ENCODE measurements around the gene POLR2C.
"Not testable (repeated sequence)": the region's sequence is repeated elsewhere in the genome, so short reads cannot be mapped to it uniquely, and the experiment has no call there.

The POLR2C gene

GRCh38 chr16:57485091-57485915 lies 22.8 kb downstream of the POLR2C start:
- Histone ChIP-seq H3K4me3 (ENCODE audit: low read depth in 1 of 2, low read length in 2 of 2) (peak overlapping the region; percentile 75 to 80), H3K9ac (ENCODE audit: low read depth in 1 of 2, low read length in 2 of 2) (peak overlapping the region; percentile 60 to 80), H3K36me3 (ENCODE audit: control insufficient read depth in 1 of 2, insufficient read depth in 2 of 2, low read length in 2 of 2) (no peaks in the 10 kb centered on the region), H3K9me3 (ENCODE audit: control insufficient read depth in 1 of 2, low read length in 2 of 2) (no peaks in the 10 kb centered on the region), H3K27me3 (ENCODE audit: control insufficient read depth in 1 of 2, insufficient read depth in 2 of 2, low read length in 2 of 2) (no peaks in the 10 kb centered on the region), H3K4me1 (ENCODE audit: control insufficient read depth in 1 of 2, insufficient read depth in 2 of 2, low read length in 2 of 2) (peaks cover 32 to 35% of the 10 kb centered on the region in 2 donors), H3K27ac (ENCODE audit: low read depth, low read length) (no peak overlapping the region)

- peak within 1 kb of the TSS; percentile 49 for H3K27ac ChIP-seq (ENCODE audit: low read depth, low read length)
- H3K9me3 ChIP-seq (ENCODE audit: control insufficient read depth in 1 of 2, low read length in 2 of 2): no peaks in the 10 kb centered on the region
- H3K36me3 ChIP-seq (ENCODE audit: control insufficient read depth in 1 of 2, insufficient read depth in 2 of 2, low read length in 2 of 2): no peaks in the 10 kb centered on the region
- no peaks in the 10 kb centered on the region for H3K27me3 ChIP-seq (ENCODE audit: control insufficient read depth in 1 of 2, insufficient read depth in 2 of 2, low read length in 2 of 2)
- peak within 1 kb of the TSS; percentile 75 to 80 for H3K4me3 ChIP-seq (ENCODE audit: low read depth in 1 of 2, low read length in 2 of 2)
- peaks cover 23 to 28% of the 10 kb centered on the region in 2 donors for H3K4me1 ChIP-seq (ENCODE audit: control insufficient read depth in 1 of 2, insufficient read depth in 2 of 2, low read length in 2 of 2)
- H3K9ac ChIP-seq (ENCODE audit: low read depth in 1 of 2, low read length in 2 of 2): peak within 1 kb of the TSS; percentile 60 to 80
These were observed 23.7 kb downstream of the POLR2C start, which contains the start of gene DOK4 for GRCh38 chr16:57485916-57486857. TSS of gene DOK4 (minus strand) at chr16:57486493. CDS start at chr16:57479507, 6,986 bp downstream.

- H3K9me3 ChIP-seq (ENCODE audit: control insufficient read depth in 1 of 2, low read length in 2 of 2): no peaks in the 10 kb centered on the region
- no peak overlapping the region for H3K9ac ChIP-seq (ENCODE audit: low read depth in 1 of 2, low read length in 2 of 2)
- no peak overlapping the region for H3K27ac ChIP-seq (ENCODE audit: low read depth, low read length)
- H3K36me3 ChIP-seq (ENCODE audit: control insufficient read depth in 1 of 2, insufficient read depth in 2 of 2, low read length in 2 of 2): no peaks in the 10 kb centered on the region
- peak overlapping the region; percentile 34 to 50 for H3K4me3 ChIP-seq (ENCODE audit: low read depth in 1 of 2, low read length in 2 of 2)
- peaks cover 20 to 28% of the 10 kb centered on the region in 2 donors for H3K4me1 ChIP-seq (ENCODE audit: control insufficient read depth in 1 of 2, insufficient read depth in 2 of 2, low read length in 2 of 2)
- H3K27me3 ChIP-seq (ENCODE audit: control insufficient read depth in 1 of 2, insufficient read depth in 2 of 2, low read length in 2 of 2): no peaks in the 10 kb centered on the region
These were observed 24.7 kb downstream of the POLR2C start for GRCh38 chr16:57486858-57487834.

- no peak overlapping the region for H3K9ac ChIP-seq (ENCODE audit: low read depth in 1 of 2, low read length in 2 of 2)
- H3K4me3 ChIP-seq (ENCODE audit: low read depth in 1 of 2, low read length in 2 of 2): no peak overlapping the region
- H3K4me1 ChIP-seq (ENCODE audit: control insufficient read depth in 1 of 2, insufficient read depth in 2 of 2, low read length in 2 of 2): peaks cover 14 to 22% of the 10 kb centered on the region in 2 donors
- H3K36me3 ChIP-seq (ENCODE audit: control insufficient read depth in 1 of 2, insufficient read depth in 2 of 2, low read length in 2 of 2): no peaks in the 10 kb centered on the region
- no peak overlapping the region for H3K27ac ChIP-seq (ENCODE audit: low read depth, low read length)
- no peaks in the 10 kb centered on the region for H3K9me3 ChIP-seq (ENCODE audit: control insufficient read depth in 1 of 2, low read length in 2 of 2)
- no peaks in the 10 kb centered on the region for H3K27me3 ChIP-seq (ENCODE audit: control insufficient read depth in 1 of 2, insufficient read depth in 2 of 2, low read length in 2 of 2)
These were observed 26.8 kb downstream of the POLR2C start for GRCh38 chr16:57489229-57489628.

- H3K9me3 ChIP-seq (ENCODE audit: control insufficient read depth in 1 of 2, low read length in 2 of 2): no peaks in the 10 kb centered on the region
- no peak overlapping the region for H3K4me3 ChIP-seq (ENCODE audit: low read depth in 1 of 2, low read length in 2 of 2)
- H3K36me3 ChIP-seq (ENCODE audit: control insufficient read depth in 1 of 2, insufficient read depth in 2 of 2, low read length in 2 of 2): no peaks in the 10 kb centered on the region
- H3K9ac ChIP-seq (ENCODE audit: low read depth in 1 of 2, low read length in 2 of 2): no peak overlapping the region
- H3K4me1 ChIP-seq (ENCODE audit: control insufficient read depth in 1 of 2, insufficient read depth in 2 of 2, low read length in 2 of 2): no peaks in the 10 kb centered on the region
- H3K27me3 ChIP-seq (ENCODE audit: control insufficient read depth in 1 of 2, insufficient read depth in 2 of 2, low read length in 2 of 2): no peaks in the 10 kb centered on the region
- no peak overlapping the region for H3K27ac ChIP-seq (ENCODE audit: low read depth, low read length)
These were observed 31.3 kb downstream of the POLR2C start for GRCh38 chr16:57493767-57494166.

GRCh38 chr16:57497121-57497520 lies 34.6 kb downstream of the POLR2C start:
- Histone ChIP-seq H3K27me3 (ENCODE audit: control insufficient read depth in 1 of 2, insufficient read depth in 2 of 2, low read length in 2 of 2) (no peaks in the 10 kb centered on the region), H3K9me3 (ENCODE audit: control insufficient read depth in 1 of 2, low read length in 2 of 2) (no peaks in the 10 kb centered on the region), H3K4me3 (ENCODE audit: low read depth in 1 of 2, low read length in 2 of 2) (no peak overlapping the region), H3K9ac (ENCODE audit: low read depth in 1 of 2, low read length in 2 of 2) (no peak overlapping the region), H3K27ac (ENCODE audit: low read depth, low read length) (no peak overlapping the region), H3K36me3 (ENCODE audit: control insufficient read depth in 1 of 2, insufficient read depth in 2 of 2, low read length in 2 of 2) (no peaks in the 10 kb centered on the region), H3K4me1 (ENCODE audit: control insufficient read depth in 1 of 2, insufficient read depth in 2 of 2, low read length in 2 of 2) (no peaks in the 10 kb centered on the region)

GRCh38 chr16:57498031-57498430 lies 35.6 kb downstream of the POLR2C start:
- no peaks in the 10 kb centered on the region for H3K27me3 ChIP-seq (ENCODE audit: control insufficient read depth in 1 of 2, insufficient read depth in 2 of 2, low read length in 2 of 2)
- H3K27ac ChIP-seq (ENCODE audit: low read depth, low read length): no peak overlapping the region
- H3K4me3 ChIP-seq (ENCODE audit: low read depth in 1 of 2, low read length in 2 of 2): no peak overlapping the region
- H3K9me3 ChIP-seq (ENCODE audit: control insufficient read depth in 1 of 2, low read length in 2 of 2): no peaks in the 10 kb centered on the region
- H3K36me3 ChIP-seq (ENCODE audit: control insufficient read depth in 1 of 2, insufficient read depth in 2 of 2, low read length in 2 of 2): no peaks in the 10 kb centered on the region
- no peak overlapping the region for H3K9ac ChIP-seq (ENCODE audit: low read depth in 1 of 2, low read length in 2 of 2)
- H3K4me1 ChIP-seq (ENCODE audit: control insufficient read depth in 1 of 2, insufficient read depth in 2 of 2, low read length in 2 of 2): no peaks in the 10 kb centered on the region

- H3K36me3 ChIP-seq (ENCODE audit: control insufficient read depth in 1 of 2, insufficient read depth in 2 of 2, low read length in 2 of 2); H3K9ac ChIP-seq (ENCODE audit: low read depth in 1 of 2, low read length in 2 of 2); H3K9me3 ChIP-seq (ENCODE audit: control insufficient read depth in 1 of 2, low read length in 2 of 2); H3K27me3 ChIP-seq (ENCODE audit: control insufficient read depth in 1 of 2, insufficient read depth in 2 of 2, low read length in 2 of 2); H3K4me1 ChIP-seq (ENCODE audit: control insufficient read depth in 1 of 2, insufficient read depth in 2 of 2, low read length in 2 of 2); H3K27ac ChIP-seq (ENCODE audit: low read depth, low read length); H3K4me3 ChIP-seq (ENCODE audit: low read depth in 1 of 2, low read length in 2 of 2): not testable (repeated sequence)
These were observed 37.5 kb downstream of the POLR2C start for GRCh38 chr16:57499941-57500340.

GRCh38 chr16:57500578-57501111 lies 38.2 kb downstream of the POLR2C start:
- Histone ChIP-seq H3K36me3 (ENCODE audit: control insufficient read depth in 1 of 2, insufficient read depth in 2 of 2, low read length in 2 of 2) (no peaks in the 10 kb centered on the region), H3K4me3 (ENCODE audit: low read depth in 1 of 2, low read length in 2 of 2) (no peak overlapping the region), H3K9ac (ENCODE audit: low read depth in 1 of 2, low read length in 2 of 2) (no peak overlapping the region), H3K4me1 (ENCODE audit: control insufficient read depth in 1 of 2, insufficient read depth in 2 of 2, low read length in 2 of 2) (no peaks in the 10 kb centered on the region), H3K27ac (ENCODE audit: low read depth, low read length) (no peak overlapping the region), H3K9me3 (ENCODE audit: control insufficient read depth in 1 of 2, low read length in 2 of 2) (no peaks in the 10 kb centered on the region), H3K27me3 (ENCODE audit: control insufficient read depth in 1 of 2, insufficient read depth in 2 of 2, low read length in 2 of 2) (no peaks in the 10 kb centered on the region)
